Measurements from ENCODE around the gene TAMALIN.

The TAMALIN gene

GRCh38 chr12:52035190-52035589, 28.4 kb downstream of the TAMALIN start:
- in situ Hi-C loops (cut with MboI; ENCODE audit: low sequenced_read_pairs): no loop called here

GRCh38 chr12:52035926-52036325, 29.2 kb downstream of the TAMALIN start:
- in situ Hi-C loops (cut with MboI; ENCODE audit: low sequenced_read_pairs): no loop called here

GRCh38 chr12:52036587-52037171, 29.9 kb downstream of the TAMALIN start:
- in situ Hi-C loops (cut with MboI; ENCODE audit: low sequenced_read_pairs): no loop called here

GRCh38 chr12:52037248-52037861, 30.6 kb downstream of the TAMALIN start:
- in situ Hi-C loops (cut with MboI; ENCODE audit: low sequenced_read_pairs): no loop called here

GRCh38 chr12:52038447-52038846, 31.7 kb downstream of the TAMALIN start:
- in situ Hi-C loops (cut with MboI; ENCODE audit: low sequenced_read_pairs): no loop called here

- in situ Hi-C loops (cut with MboI; ENCODE audit: low sequenced_read_pairs): no loop called here
Observed at GRCh38 chr12:52041035-52041434, 34.3 kb downstream of the TAMALIN start.

GRCh38 chr12:52041695-52042123, 35.0 kb downstream of the TAMALIN start:
- in situ Hi-C loops (cut with MboI; ENCODE audit: low sequenced_read_pairs): no loop called here

GRCh38 chr12:52042706-52043385, 36.1 kb downstream of the TAMALIN start:
- in situ Hi-C loops (cut with MboI; ENCODE audit: low sequenced_read_pairs): no loop called here

GRCh38 chr12:52043386-52044212, 36.9 kb downstream of the TAMALIN start:
- in situ Hi-C loops (cut with MboI; ENCODE audit: low sequenced_read_pairs): no loop called here

- in situ Hi-C loops (cut with MboI; ENCODE audit: low sequenced_read_pairs): no loop called here
Observed at GRCh38 chr12:52044292-52044983, 37.7 kb downstream of the TAMALIN start.

- in situ Hi-C loops (cut with MboI; ENCODE audit: low sequenced_read_pairs): no loop called here
Observed at GRCh38 chr12:52045794-52046199, 39.1 kb downstream of the TAMALIN start.

- in situ Hi-C loops (cut with MboI; ENCODE audit: low sequenced_read_pairs): no loop called here
Observed at GRCh38 chr12:52046859-52047258, 40.1 kb downstream of the TAMALIN start.

- in situ Hi-C loops (cut with MboI; ENCODE audit: low sequenced_read_pairs): no loop called here
Observed at GRCh38 chr12:52049286-52049685, 42.5 kb downstream of the TAMALIN start.

- in situ Hi-C loops (cut with MboI; ENCODE audit: low sequenced_read_pairs): no loop called here
Observed at GRCh38 chr12:52049688-52050087, 42.9 kb downstream of the TAMALIN start.

- in situ Hi-C loops (cut with MboI; ENCODE audit: low sequenced_read_pairs): no loop called here
Observed at GRCh38 chr12:52050116-52050757, 43.5 kb downstream of the TAMALIN start.

GRCh38 chr12:52050758-52051541, 44.2 kb downstream of the TAMALIN start, which contains the start of gene NR4A1:
TSS of gene NR4A1 (plus strand) at chr12:52051442. CDS start at chr12:52054329, 2,887 bp downstream.
- in situ Hi-C loops (cut with MboI; ENCODE audit: low sequenced_read_pairs): no loop called here

- in situ Hi-C loops (cut with MboI; ENCODE audit: low sequenced_read_pairs): no loop called here
Observed at GRCh38 chr12:52052468-52053186, 45.9 kb downstream of the TAMALIN start.

- in situ Hi-C loops (cut with MboI; ENCODE audit: low sequenced_read_pairs): no loop called here
Observed at GRCh38 chr12:52053536-52054209, 46.9 kb downstream of the TAMALIN start.
